A549 treated with AZD2906 at 1 μM for 4 hours (cell line): Measurements from ENCODE around the gene NDUFAF4. TPM values are rescaled to one million over a fixed set of nuclear protein-coding genes. Genes with fewer than 3 reads are reported as not detected.

Experiments used
- total RNA-seq: library from RNA; stranded (reverse); fragments of 200-300 nt; extraction: Qiagen RNA extraction; gene quantifications from 5 replicates; pipeline ENCODE4 v1.2.3, GENCODE V29; 2022

NDUFAF4 gene
- total RNA-seq, result 27.3 to 51.1 TPM (median 45.2 TPM) in 5 replicates

GRCh38 chr6:96897396-96898240, at the start of gene NDUFAF4:
NDUFAF4 (minus strand) TSS chr6:96897891; CDS start chr6:96897801, 90 bp downstream.

Other genes with a start within 250 kb of the NDUFAF4 start
- gene GPR63, start 60.4 kb downstream of the NDUFAF4 start, total RNA-seq, result 0.33 to 0.50 TPM (median 0.34 TPM) in 5 replicates
- 0.06 TPM in 1 of 5 replicates, not detected in the others for gene KLHL32, start 26.8 kb upstream of the NDUFAF4 start, total RNA-seq